Bronchial epithelial cell (primary cell): ENCODE results near the gene DCPS. TPM values are rescaled to one million over a fixed set of nuclear protein-coding genes. Genes with fewer than 3 reads are reported as not detected.
A peak's percentile ranks its signal among the peaks of the same experiment; 100 is the strongest.

Experiments used
- DNase-seq: peaks from one replicate; pipeline ENCODE4 v3.0.0-alpha.2; 2010; ENCODE audit warnings: low read depth
- FAIRE-seq: peaks from 2 replicates; lab custom pipeline; 2011; peaks lifted over from hg19 to GRCh38; lab: Jason Lieb, UNC
- H3K27me3 ChIP-seq: 2 replicates; pipeline ENCODE4 v1.5.1; 2011; ENCODE audit warnings: low read length; ENCODE audit not compliant: control insufficient read depth, insufficient read depth
- H3K36me3 ChIP-seq: 2 replicates; pipeline ENCODE4 v1.5.1; 2011; ENCODE audit warnings: low read length; ENCODE audit not compliant: control insufficient read depth, insufficient read depth
- H3K4me3 ChIP-seq: 2 replicates; pipeline ENCODE4 v1.5.1; 2011; ENCODE audit warnings: mild to moderate bottlenecking, low read depth, low read length, control low read depth
- total RNA-seq: library from RNA; depleted of rRNA; stranded (reverse); fragments of >200 nt; gene quantifications from 2 replicates; pipeline ENCODE4 v1.2.1, GENCODE V29; 2014
- TF ChIP-seq, protein P1 (sequence below): IDR thresholded peaks from 2 replicates; pipeline ENCODE4 v1.5.1; 2011; ENCODE audit warnings: mild to moderate bottlenecking, moderate library complexity, low read length, control low read depth, inconsistent platforms; ENCODE audit not compliant: insufficient read depth, severe bottlenecking

The DCPS gene
- total RNA-seq, 1 donor from 2014 or later, result 11.6 TPM

DNA sequence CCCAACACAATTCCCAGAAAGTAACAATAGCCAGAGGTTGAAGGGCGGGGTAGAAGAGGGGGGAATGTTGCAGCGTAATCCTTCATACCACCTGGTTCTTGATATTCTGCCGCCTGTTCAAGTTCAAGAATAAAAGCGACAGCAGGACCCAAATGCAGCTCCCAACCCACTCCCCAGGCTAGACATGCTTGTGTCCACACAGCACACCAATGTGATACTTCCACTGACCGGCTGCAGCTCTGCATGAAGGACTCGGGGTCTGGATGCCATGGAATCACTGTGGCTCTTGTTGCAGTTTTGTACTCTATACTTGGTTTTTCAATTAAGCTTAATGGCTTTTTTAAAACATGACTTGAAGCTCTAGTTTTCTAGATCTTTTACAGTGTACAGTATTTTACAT is 41.6 kb upstream of the DCPS start:
- FAIRE-seq (no peak), DNase-seq (no peak)
- TF ChIP-seq, protein P1, sequence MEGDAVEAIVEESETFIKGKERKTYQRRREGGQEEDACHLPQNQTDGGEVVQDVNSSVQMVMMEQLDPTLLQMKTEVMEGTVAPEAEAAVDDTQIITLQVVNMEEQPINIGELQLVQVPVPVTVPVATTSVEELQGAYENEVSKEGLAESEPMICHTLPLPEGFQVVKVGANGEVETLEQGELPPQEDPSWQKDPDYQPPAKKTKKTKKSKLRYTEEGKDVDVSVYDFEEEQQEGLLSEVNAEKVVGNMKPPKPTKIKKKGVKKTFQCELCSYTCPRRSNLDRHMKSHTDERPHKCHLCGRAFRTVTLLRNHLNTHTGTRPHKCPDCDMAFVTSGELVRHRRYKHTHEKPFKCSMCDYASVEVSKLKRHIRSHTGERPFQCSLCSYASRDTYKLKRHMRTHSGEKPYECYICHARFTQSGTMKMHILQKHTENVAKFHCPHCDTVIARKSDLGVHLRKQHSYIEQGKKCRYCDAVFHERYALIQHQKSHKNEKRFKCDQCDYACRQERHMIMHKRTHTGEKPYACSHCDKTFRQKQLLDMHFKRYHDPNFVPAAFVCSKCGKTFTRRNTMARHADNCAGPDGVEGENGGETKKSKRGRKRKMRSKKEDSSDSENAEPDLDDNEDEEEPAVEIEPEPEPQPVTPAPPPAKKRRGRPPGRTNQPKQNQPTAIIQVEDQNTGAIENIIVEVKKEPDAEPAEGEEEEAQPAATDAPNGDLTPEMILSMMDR, result no peak
- Histone ChIP-seq H3K27me3 (no peaks in the 10 kb centered on the region), H3K4me3 (no peak overlapping the region), H3K36me3 (peaks cover 38% of the 10 kb centered on the region)

DNA sequence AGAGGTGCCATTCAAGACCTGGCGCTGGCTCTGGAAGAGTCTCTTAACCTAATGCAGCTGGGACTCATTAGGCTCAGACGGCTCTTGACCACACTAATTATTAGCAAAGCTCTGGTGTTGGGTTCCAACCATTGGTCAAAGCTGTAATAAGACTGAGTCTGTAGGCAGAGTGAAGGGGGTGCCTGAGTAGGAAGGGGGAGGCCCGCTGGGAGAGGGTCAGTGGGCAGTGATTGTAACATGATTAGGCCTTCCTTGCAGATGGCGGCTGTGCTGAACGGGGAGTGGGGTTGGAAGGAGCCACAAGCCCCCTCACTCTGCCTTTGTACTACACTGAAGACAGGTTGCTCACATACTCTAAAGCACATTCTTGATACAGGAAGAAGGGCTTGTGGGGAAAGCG is 40.4 kb upstream of the DCPS start:
- no peak overlapping the region for H3K4me3 ChIP-seq
- DNase-seq (no peak), FAIRE-seq (no peak)
- H3K27me3 ChIP-seq, result no peaks in the 10 kb centered on the region
- peaks cover 39% of the 10 kb centered on the region for H3K36me3 ChIP-seq
- TF ChIP-seq, protein P1, result no peak

DNA sequence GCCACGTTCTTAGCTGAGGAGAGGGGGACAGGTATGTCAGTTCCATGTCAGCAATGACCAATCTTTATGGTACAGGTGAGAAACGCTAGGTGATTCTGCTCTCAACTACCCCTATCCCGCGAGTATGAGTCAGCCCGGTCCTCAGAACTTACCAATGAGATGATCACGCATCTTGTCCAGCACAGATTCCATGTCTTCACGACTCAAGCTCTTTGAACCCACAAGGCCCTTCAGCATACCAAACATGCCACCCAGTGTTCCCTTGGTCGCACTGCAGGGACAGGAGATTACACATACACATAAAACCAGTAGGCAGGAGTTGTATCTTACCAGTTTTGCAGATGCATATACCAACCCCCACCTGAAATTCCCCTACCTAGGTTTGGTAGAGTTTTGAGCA is 38.0 kb upstream of the DCPS start:
- Histone ChIP-seq H3K27me3 (no peaks in the 10 kb centered on the region), H3K4me3 (no peak overlapping the region), H3K36me3 (peaks cover 39% of the 10 kb centered on the region)
- TF ChIP-seq, protein P1, result no peak
- FAIRE-seq, result no peak
- no peak for DNase-seq

DNA sequence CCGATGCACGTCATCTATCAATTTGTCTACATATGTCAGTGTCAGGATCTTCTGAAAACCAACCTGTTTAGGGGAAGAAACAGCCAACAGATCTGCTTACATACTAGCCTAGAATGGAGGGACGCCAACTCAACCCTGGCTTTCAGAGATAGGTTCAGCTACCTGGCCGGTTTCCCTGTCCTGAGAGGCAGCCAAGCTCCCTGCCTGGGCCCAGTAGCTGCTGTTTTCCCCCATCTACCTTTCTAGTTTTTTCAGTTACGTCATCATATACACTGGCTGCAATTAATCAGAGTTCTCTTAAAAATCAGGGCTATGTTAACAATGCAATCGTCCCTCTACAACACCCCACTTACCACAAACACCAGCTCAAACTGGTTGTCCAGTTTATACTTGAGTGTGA is 36.2 kb upstream of the DCPS start:
- H3K4me3 ChIP-seq, result peak overlapping the region; percentile 93
- DNase-seq, result no peak
- peaks cover 36% of the 10 kb centered on the region for H3K36me3 ChIP-seq
- no peak for FAIRE-seq
- no peaks in the 10 kb centered on the region for H3K27me3 ChIP-seq
- TF ChIP-seq, protein P1, result no peak

- DNase-seq (no peak), FAIRE-seq (no peak)
- H3K27me3 ChIP-seq, result no peaks in the 10 kb centered on the region
These were observed 35.5 kb upstream of the DCPS start for GRCh38 chr11:126268361-126268707.

More at GRCh38 chr11:126268361-126268707, 35.5 kb upstream of the DCPS start:
- TF ChIP-seq, protein P1, result no peak
- H3K36me3 ChIP-seq, result peaks cover 33% of the 10 kb centered on the region
- H3K4me3 ChIP-seq, result peak overlapping the region; percentile 93
